ENCODE results near the gene ERV3-1.

The ERV3-1 gene

GRCh38 chr7:64997927-64998391 lies 8.5 kb downstream of the ERV3-1 start:
- no peak overlapping the region for H3K4me3 ChIP-seq (ENCODE audit: low read length)
- peaks cover 17% of the 10 kb centered on the region for H3K9me3 ChIP-seq (ENCODE audit: control insufficient read depth, low read depth, low read length)
- no peaks in the 10 kb centered on the region for H3K36me3 ChIP-seq (ENCODE audit: control insufficient read depth, low read depth, low read length)
- peaks cover 6% of the 10 kb centered on the region for H3K4me1 ChIP-seq (ENCODE audit: control insufficient read depth, low read depth, low read length)
- no peaks in the 10 kb centered on the region for H3K27me3 ChIP-seq (ENCODE audit: control insufficient read depth, insufficient read depth, low read length)
- no peak overlapping the region for H3K9ac ChIP-seq (ENCODE audit: low read length)
- no peak overlapping the region for H3K27ac ChIP-seq (ENCODE audit: low read length)

- Histone ChIP-seq H3K4me1 (ENCODE audit: control insufficient read depth, low read depth, low read length) (peaks cover 6% of the 10 kb centered on the region), H3K27me3 (ENCODE audit: control insufficient read depth, insufficient read depth, low read length) (no peaks in the 10 kb centered on the region), H3K9ac (ENCODE audit: low read length) (no peak overlapping the region), H3K27ac (ENCODE audit: low read length) (no peak overlapping the region), H3K4me3 (ENCODE audit: low read length) (no peak overlapping the region), H3K36me3 (ENCODE audit: control insufficient read depth, low read depth, low read length) (no peaks in the 10 kb centered on the region), H3K9me3 (ENCODE audit: control insufficient read depth, low read depth, low read length) (peaks cover 22% of the 10 kb centered on the region)
These were observed 9.2 kb downstream of the ERV3-1 start for GRCh38 chr7:64997164-64997908.

GRCh38 chr7:64996305-64996704 lies 10.2 kb downstream of the ERV3-1 start:
- Histone ChIP-seq H3K4me1 (ENCODE audit: control insufficient read depth, low read depth, low read length) (peaks cover 6% of the 10 kb centered on the region), H3K36me3 (ENCODE audit: control insufficient read depth, low read depth, low read length) (no peaks in the 10 kb centered on the region), H3K9me3 (ENCODE audit: control insufficient read depth, low read depth, low read length) (peaks cover 28% of the 10 kb centered on the region), H3K4me3 (ENCODE audit: low read length) (no peak overlapping the region), H3K27me3 (ENCODE audit: control insufficient read depth, insufficient read depth, low read length) (no peaks in the 10 kb centered on the region), H3K9ac (ENCODE audit: low read length) (no peak overlapping the region), H3K27ac (ENCODE audit: low read length) (no peak overlapping the region)

- peaks cover 42% of the 10 kb centered on the region for H3K9me3 ChIP-seq (ENCODE audit: control insufficient read depth, low read depth, low read length)
- H3K36me3 ChIP-seq (ENCODE audit: control insufficient read depth, low read depth, low read length), result no peaks in the 10 kb centered on the region
These were observed 12.6 kb downstream of the ERV3-1 start for GRCh38 chr7:64993901-64994300.

GRCh38 chr7:64992971-64993370 lies 13.5 kb downstream of the ERV3-1 start:
- H3K36me3 ChIP-seq (ENCODE audit: control insufficient read depth, low read depth, low read length), result no peaks in the 10 kb centered on the region
- no peak overlapping the region for H3K27ac ChIP-seq (ENCODE audit: low read length)
- H3K4me3 ChIP-seq (ENCODE audit: low read length), result no peak overlapping the region
- H3K9me3 ChIP-seq (ENCODE audit: control insufficient read depth, low read depth, low read length), result peaks cover 44% of the 10 kb centered on the region
- no peaks in the 10 kb centered on the region for H3K27me3 ChIP-seq (ENCODE audit: control insufficient read depth, insufficient read depth, low read length)
- no peaks in the 10 kb centered on the region for H3K4me1 ChIP-seq (ENCODE audit: control insufficient read depth, low read depth, low read length)
- H3K9ac ChIP-seq (ENCODE audit: low read length), result no peak overlapping the region

More at GRCh38 chr7:64993901-64994300, 12.6 kb downstream of the ERV3-1 start:
- no peak overlapping the region for H3K4me3 ChIP-seq (ENCODE audit: low read length)
- H3K27me3 ChIP-seq (ENCODE audit: control insufficient read depth, insufficient read depth, low read length), result no peaks in the 10 kb centered on the region
- no peak overlapping the region for H3K9ac ChIP-seq (ENCODE audit: low read length)
- no peak overlapping the region for H3K27ac ChIP-seq (ENCODE audit: low read length)
- peaks cover 6% of the 10 kb centered on the region for H3K4me1 ChIP-seq (ENCODE audit: control insufficient read depth, low read depth, low read length)

GRCh38 chr7:64990936-64991335 lies 15.6 kb downstream of the ERV3-1 start, which contains the start of gene ZNF117:
Gene ZNF117, minus strand, starts transcription at chr7:64991036.
- H3K9me3 ChIP-seq (ENCODE audit: control insufficient read depth, low read depth, low read length), result peaks cover 56% of the 10 kb centered on the region
- H3K4me1 ChIP-seq (ENCODE audit: control insufficient read depth, low read depth, low read length), result no peaks in the 10 kb centered on the region
- no peak within 1 kb of the TSS for H3K4me3 ChIP-seq (ENCODE audit: low read length)
- peaks cover 4% of the 10 kb centered on the region for H3K36me3 ChIP-seq (ENCODE audit: control insufficient read depth, low read depth, low read length)
- no peaks in the 10 kb centered on the region for H3K27me3 ChIP-seq (ENCODE audit: control insufficient read depth, insufficient read depth, low read length)
- no peak within 1 kb of the TSS for H3K9ac ChIP-seq (ENCODE audit: low read length)
- no peak within 1 kb of the TSS for H3K27ac ChIP-seq (ENCODE audit: low read length)

GRCh38 chr7:64990216-64990615 lies 16.3 kb downstream of the ERV3-1 start:
- H3K27ac ChIP-seq (ENCODE audit: low read length), result no peak overlapping the region
- H3K4me1 ChIP-seq (ENCODE audit: control insufficient read depth, low read depth, low read length), result no peaks in the 10 kb centered on the region
- H3K27me3 ChIP-seq (ENCODE audit: control insufficient read depth, insufficient read depth, low read length), result no peaks in the 10 kb centered on the region
- H3K9ac ChIP-seq (ENCODE audit: low read length), result no peak overlapping the region
- H3K36me3 ChIP-seq (ENCODE audit: control insufficient read depth, low read depth, low read length), result peaks cover 4% of the 10 kb centered on the region
- H3K9me3 ChIP-seq (ENCODE audit: control insufficient read depth, low read depth, low read length), result peaks cover 58% of the 10 kb centered on the region
- no peak overlapping the region for H3K4me3 ChIP-seq (ENCODE audit: low read length)

GRCh38 chr7:64978497-64979203 lies 27.8 kb downstream of the ERV3-1 start:
- Histone ChIP-seq H3K27ac (ENCODE audit: low read length) (no peak overlapping the region), H3K27me3 (ENCODE audit: control insufficient read depth, insufficient read depth, low read length) (no peaks in the 10 kb centered on the region), H3K4me3 (ENCODE audit: low read length) (no peak overlapping the region), H3K9ac (ENCODE audit: low read length) (no peak overlapping the region), H3K36me3 (ENCODE audit: control insufficient read depth, low read depth, low read length) (peaks cover 41% of the 10 kb centered on the region), H3K9me3 (ENCODE audit: control insufficient read depth, low read depth, low read length) (peaks cover 75% of the 10 kb centered on the region), H3K4me1 (ENCODE audit: control insufficient read depth, low read depth, low read length) (no peaks in the 10 kb centered on the region)

- Histone ChIP-seq H3K9me3 (ENCODE audit: control insufficient read depth, low read depth, low read length) (peaks cover 16% of the 10 kb centered on the region), H3K9ac (ENCODE audit: low read length) (no peak overlapping the region), H3K27ac (ENCODE audit: low read length) (no peak overlapping the region), H3K4me1 (ENCODE audit: control insufficient read depth, low read depth, low read length) (no peaks in the 10 kb centered on the region), H3K36me3 (ENCODE audit: control insufficient read depth, low read depth, low read length) (no peaks in the 10 kb centered on the region), H3K4me3 (ENCODE audit: low read length) (no peak overlapping the region), H3K27me3 (ENCODE audit: control insufficient read depth, insufficient read depth, low read length) (no peaks in the 10 kb centered on the region)
These were observed 40.9 kb downstream of the ERV3-1 start for GRCh38 chr7:64965594-64965993.

GRCh38 chr7:64959072-64959747 lies 47.3 kb downstream of the ERV3-1 start:
- Histone ChIP-seq H3K4me3 (ENCODE audit: low read length) (no peak overlapping the region), H3K27ac (ENCODE audit: low read length) (no peak overlapping the region), H3K9me3 (ENCODE audit: control insufficient read depth, low read depth, low read length) (peaks cover 4% of the 10 kb centered on the region), H3K9ac (ENCODE audit: low read length) (no peak overlapping the region), H3K4me1 (ENCODE audit: control insufficient read depth, low read depth, low read length) (no peaks in the 10 kb centered on the region), H3K27me3 (ENCODE audit: control insufficient read depth, insufficient read depth, low read length) (no peaks in the 10 kb centered on the region), H3K36me3 (ENCODE audit: control insufficient read depth, low read depth, low read length) (no peaks in the 10 kb centered on the region)

- H3K27me3 ChIP-seq (ENCODE audit: control insufficient read depth, insufficient read depth, low read length), result peaks cover 26% of the 10 kb centered on the region
- no peak overlapping the region for H3K9ac ChIP-seq (ENCODE audit: low read length)
- no peaks in the 10 kb centered on the region for H3K4me1 ChIP-seq (ENCODE audit: control insufficient read depth, low read depth, low read length)
- H3K9me3 ChIP-seq (ENCODE audit: control insufficient read depth, low read depth, low read length), result no peaks in the 10 kb centered on the region
- H3K36me3 ChIP-seq (ENCODE audit: control insufficient read depth, low read depth, low read length), result no peaks in the 10 kb centered on the region
- H3K27ac ChIP-seq (ENCODE audit: low read length), result no peak overlapping the region
- no peak overlapping the region for H3K4me3 ChIP-seq (ENCODE audit: low read length)
These were observed 55.1 kb downstream of the ERV3-1 start for GRCh38 chr7:64951250-64951848.

Measured in iPS-18a (cell line).